ENCODE data around the gene SOD1.
"Not testable (repeated sequence)": the region's sequence is repeated elsewhere in the genome, so short reads cannot be mapped to it uniquely, and the experiment has no call there.

Gene SOD1

DNA sequence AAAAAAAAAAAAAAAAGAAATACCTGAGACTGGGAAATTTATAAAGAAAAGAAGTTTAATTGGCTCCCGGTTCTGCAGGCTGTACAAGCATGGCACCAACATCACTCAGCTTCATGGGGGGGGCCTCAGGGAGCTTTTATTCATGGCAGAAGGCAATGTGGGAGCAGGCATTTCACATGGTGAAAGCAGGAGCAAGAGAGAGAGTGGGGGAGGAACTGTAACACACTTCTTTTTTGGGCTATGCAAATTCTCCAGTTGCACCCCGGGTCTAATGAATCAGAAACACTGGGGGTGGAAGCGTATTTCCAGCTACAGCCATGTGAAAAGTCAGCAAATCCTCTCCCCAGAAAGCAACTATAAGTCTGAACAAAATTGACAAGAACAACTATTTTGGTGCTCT, 11.8 kb upstream of the SOD1 start:
- H3K36me3 Mint-ChIP-seq (ENCODE audit: low read depth), result no peaks in the 10 kb centered on the region
- TF ChIP-seq, protein P1, sequence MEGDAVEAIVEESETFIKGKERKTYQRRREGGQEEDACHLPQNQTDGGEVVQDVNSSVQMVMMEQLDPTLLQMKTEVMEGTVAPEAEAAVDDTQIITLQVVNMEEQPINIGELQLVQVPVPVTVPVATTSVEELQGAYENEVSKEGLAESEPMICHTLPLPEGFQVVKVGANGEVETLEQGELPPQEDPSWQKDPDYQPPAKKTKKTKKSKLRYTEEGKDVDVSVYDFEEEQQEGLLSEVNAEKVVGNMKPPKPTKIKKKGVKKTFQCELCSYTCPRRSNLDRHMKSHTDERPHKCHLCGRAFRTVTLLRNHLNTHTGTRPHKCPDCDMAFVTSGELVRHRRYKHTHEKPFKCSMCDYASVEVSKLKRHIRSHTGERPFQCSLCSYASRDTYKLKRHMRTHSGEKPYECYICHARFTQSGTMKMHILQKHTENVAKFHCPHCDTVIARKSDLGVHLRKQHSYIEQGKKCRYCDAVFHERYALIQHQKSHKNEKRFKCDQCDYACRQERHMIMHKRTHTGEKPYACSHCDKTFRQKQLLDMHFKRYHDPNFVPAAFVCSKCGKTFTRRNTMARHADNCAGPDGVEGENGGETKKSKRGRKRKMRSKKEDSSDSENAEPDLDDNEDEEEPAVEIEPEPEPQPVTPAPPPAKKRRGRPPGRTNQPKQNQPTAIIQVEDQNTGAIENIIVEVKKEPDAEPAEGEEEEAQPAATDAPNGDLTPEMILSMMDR (IDR thresholded peaks at IDR 0.05), result no peak
- H3K4me1 Mint-ChIP-seq, result no peaks in the 10 kb centered on the region
- peaks cover 21% of the 10 kb centered on the region for H3K9me3 Mint-ChIP-seq
- DNase-seq, result no peak
- H3K4me3 Mint-ChIP-seq, result no peak overlapping the region
- no peak overlapping the region for H3K27ac Mint-ChIP-seq
- H3K27me3 Mint-ChIP-seq (ENCODE audit: low read depth, poor library complexity), result peaks cover 3% of the 10 kb centered on the region

DNA sequence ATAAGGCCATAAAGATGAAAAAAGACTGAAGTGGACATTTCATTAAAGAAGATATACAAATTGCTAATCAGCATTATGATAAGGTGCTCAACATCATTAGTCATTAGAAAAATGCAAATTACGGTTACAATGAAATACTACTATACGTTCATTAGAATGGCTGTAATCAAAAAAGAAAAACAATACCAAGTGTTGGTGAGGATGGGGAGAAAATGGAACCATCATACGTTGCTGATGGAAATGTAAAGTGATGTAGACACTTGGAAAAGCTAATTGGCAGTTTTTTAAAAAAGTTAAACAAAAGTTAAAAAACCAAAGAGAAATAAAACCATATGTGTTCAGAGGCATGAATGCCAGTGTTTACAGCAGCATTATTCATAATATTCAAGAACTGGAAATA, 8.6 kb upstream of the SOD1 start:
- H3K4me3 Mint-ChIP-seq, result no peak overlapping the region
- peaks cover 7% of the 10 kb centered on the region for H3K36me3 Mint-ChIP-seq (ENCODE audit: low read depth)
- no peak overlapping the region for H3K27ac Mint-ChIP-seq
- peaks cover 37% of the 10 kb centered on the region for H3K9me3 Mint-ChIP-seq
- peaks cover 3% of the 10 kb centered on the region for H3K27me3 Mint-ChIP-seq (ENCODE audit: low read depth, poor library complexity)
- H3K4me1 Mint-ChIP-seq, result peaks cover 14% of the 10 kb centered on the region
- TF ChIP-seq, protein P1 (IDR thresholded peaks at IDR 0.05), result no peak
- no peak for DNase-seq

- not testable (repeated sequence) for H3K36me3 Mint-ChIP-seq (ENCODE audit: low read depth); H3K27ac Mint-ChIP-seq; H3K4me3 Mint-ChIP-seq; DNase-seq; H3K27me3 Mint-ChIP-seq (ENCODE audit: low read depth, poor library complexity)
- peaks cover 14% of the 10 kb centered on the region for H3K4me1 Mint-ChIP-seq
- H3K9me3 Mint-ChIP-seq, result peaks cover 37% of the 10 kb centered on the region
Observed at GRCh38 chr21:31651491-31651890, 8.0 kb upstream of the SOD1 start.

- Mint-ChIP-seq H3K27me3 (ENCODE audit: low read depth, poor library complexity) (no peaks in the 10 kb centered on the region), H3K27ac (peak overlapping the region; percentile 87), H3K36me3 (ENCODE audit: low read depth) (peaks cover 12% of the 10 kb centered on the region), H3K4me3 (no peak overlapping the region), H3K4me1 (peaks cover 20% of the 10 kb centered on the region), H3K9me3 (peaks cover 38% of the 10 kb centered on the region)
- TF ChIP-seq, protein P1 (IDR thresholded peaks at IDR 0.05), result no peak
- DNase-seq, result no peak
Observed at GRCh38 chr21:31654340-31654739, 5.2 kb upstream of the SOD1 start.

GRCh38 chr21:31654821-31655580, 4.5 kb upstream of the SOD1 start:
- H3K36me3 Mint-ChIP-seq (ENCODE audit: low read depth), result peaks cover 12% of the 10 kb centered on the region
- H3K4me3 Mint-ChIP-seq; DNase-seq; H3K27me3 Mint-ChIP-seq (ENCODE audit: low read depth, poor library complexity): not testable (repeated sequence)
- peaks cover 32% of the 10 kb centered on the region for H3K9me3 Mint-ChIP-seq
- peaks cover 25% of the 10 kb centered on the region for H3K4me1 Mint-ChIP-seq
- peak overlapping the region; percentile 87 for H3K27ac Mint-ChIP-seq

DNA sequence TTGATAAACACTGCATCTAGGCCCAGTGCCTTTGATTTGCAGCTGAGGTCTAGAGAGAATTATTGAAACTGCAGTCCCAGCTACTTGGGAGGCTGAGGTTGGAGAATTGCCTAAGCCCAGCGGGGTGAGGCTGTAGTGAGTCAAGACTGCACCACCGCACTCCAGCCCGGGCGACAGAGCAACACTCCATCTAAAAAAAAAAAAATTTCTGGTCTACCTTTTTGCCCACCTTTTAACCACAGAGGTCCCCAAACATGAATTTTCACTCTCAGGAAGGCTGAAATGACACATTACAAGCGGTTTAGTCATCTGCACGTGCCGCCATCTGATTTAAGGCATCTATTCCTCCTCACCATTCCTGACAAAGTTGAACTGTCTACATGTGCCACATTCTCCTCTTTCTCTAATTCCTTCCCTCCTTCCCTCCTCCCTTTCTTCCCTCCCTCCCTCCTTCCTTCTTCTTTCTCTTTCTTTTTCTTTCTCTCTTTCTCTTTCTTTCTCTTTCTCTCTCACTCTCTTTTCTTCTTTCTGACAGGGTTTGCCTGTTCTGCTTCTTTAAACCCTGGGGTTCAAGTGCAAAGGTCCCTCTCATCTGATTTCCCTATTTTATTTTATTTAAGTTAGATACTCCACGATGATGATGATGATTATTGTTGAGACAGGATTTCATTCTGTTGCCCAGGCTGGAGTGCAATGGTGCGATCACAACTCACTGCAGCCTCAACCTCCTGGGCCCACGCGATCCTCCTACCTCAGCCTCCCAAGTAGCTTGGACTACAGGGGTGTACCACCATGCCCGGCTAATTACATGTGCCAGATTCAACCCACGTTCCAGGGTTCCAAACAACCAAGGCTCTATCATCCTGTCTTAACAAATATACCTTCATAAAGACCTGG, 3.0 kb upstream of the SOD1 start:
- Mint-ChIP-seq H3K4me1 (peaks cover 38% of the 10 kb centered on the region), H3K27me3 (ENCODE audit: low read depth, poor library complexity) (peaks cover 3% of the 10 kb centered on the region), H3K9me3 (peaks cover 24% of the 10 kb centered on the region), H3K27ac (no peak overlapping the region), H3K36me3 (ENCODE audit: low read depth) (peaks cover 24% of the 10 kb centered on the region), H3K4me3 (no peak overlapping the region)
- TF ChIP-seq, protein P1 (IDR thresholded peaks at IDR 0.05), result no peak
- DNase-seq, result no peak

Data from nephron progenitor cell (in vitro differentiated cells).